GM10248 (cell line): ENCODE data around the gene ARHGEF17.

Source experiments
- CTCF ChIA-PET: fragments of 300-600 bp; sonication (Branson Sonifier 250); formaldehyde crosslinking; extraction: SDS; loops from one replicate; lab custom pipeline; 2021; ENCODE audit warnings: antibody characterized with exemption; lab: Yijun Ruan, JAX
- POLR2A ChIA-PET: fragments of 350-650 bp; sonication (Branson Sonifier 250); formaldehyde crosslinking; extraction: SDS; loops from one replicate; lab custom pipeline; 2020; ENCODE audit warnings: antibody characterized with exemption; lab: Yijun Ruan, JAX
- DNase-seq: peaks from one replicate; pipeline ENCODE4 v3.0.0; 2012; ENCODE audit errors: extremely low spot score
- TF ChIP-seq, protein P1 (sequence below): IDR thresholded peaks from 2 replicates; pipeline ENCODE4 v1.5.1; 2012; ENCODE audit warnings: mild to moderate bottlenecking, low read depth; ENCODE audit errors: extremely low read depth, missing control alignments, control extremely low read depth

Gene ARHGEF17

GRCh38 chr11:73404506-73405145, 96.5 kb downstream of the ARHGEF17 start:
- no peak for DNase-seq
- ChIA-PET POLR2A (no interaction called here), CTCF (interaction anchor here (0.7 to 6.9 kb wide), 3 partner anchors 10 to 256 kb away, joined by 3 to 67 read pairs (median 9); no protein-coding TSS in a partner anchor)
- TF ChIP-seq, protein P1, sequence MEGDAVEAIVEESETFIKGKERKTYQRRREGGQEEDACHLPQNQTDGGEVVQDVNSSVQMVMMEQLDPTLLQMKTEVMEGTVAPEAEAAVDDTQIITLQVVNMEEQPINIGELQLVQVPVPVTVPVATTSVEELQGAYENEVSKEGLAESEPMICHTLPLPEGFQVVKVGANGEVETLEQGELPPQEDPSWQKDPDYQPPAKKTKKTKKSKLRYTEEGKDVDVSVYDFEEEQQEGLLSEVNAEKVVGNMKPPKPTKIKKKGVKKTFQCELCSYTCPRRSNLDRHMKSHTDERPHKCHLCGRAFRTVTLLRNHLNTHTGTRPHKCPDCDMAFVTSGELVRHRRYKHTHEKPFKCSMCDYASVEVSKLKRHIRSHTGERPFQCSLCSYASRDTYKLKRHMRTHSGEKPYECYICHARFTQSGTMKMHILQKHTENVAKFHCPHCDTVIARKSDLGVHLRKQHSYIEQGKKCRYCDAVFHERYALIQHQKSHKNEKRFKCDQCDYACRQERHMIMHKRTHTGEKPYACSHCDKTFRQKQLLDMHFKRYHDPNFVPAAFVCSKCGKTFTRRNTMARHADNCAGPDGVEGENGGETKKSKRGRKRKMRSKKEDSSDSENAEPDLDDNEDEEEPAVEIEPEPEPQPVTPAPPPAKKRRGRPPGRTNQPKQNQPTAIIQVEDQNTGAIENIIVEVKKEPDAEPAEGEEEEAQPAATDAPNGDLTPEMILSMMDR = no peak

DNA sequence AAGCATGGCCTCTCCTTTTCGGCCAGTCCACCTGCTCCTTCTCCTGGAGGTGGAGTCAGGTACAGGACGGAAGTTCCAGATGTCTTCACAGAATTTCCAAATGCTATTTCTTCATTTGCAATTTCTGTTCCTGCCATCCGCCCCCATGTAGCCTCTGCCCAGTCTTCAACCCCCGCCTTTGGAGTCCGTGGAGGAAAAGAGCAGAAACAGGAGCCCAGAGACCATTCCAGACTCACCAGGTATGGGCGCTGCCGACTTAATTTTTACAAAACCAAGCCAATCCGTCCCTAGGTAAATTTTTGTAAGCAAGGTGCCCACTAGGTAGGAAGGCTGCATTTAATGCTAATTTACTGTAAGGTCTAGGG, 97.1 kb downstream of the ARHGEF17 start:
- CTCF ChIA-PET = interaction anchor here (1.0 to 2.9 kb wide), 3 partner anchors 12 to 69 kb away, joined by 3 to 12 read pairs (median 6); no protein-coding TSS in a partner anchor
- POLR2A ChIA-PET = no interaction called here
- TF ChIP-seq, protein P1 = no peak
- DNase-seq = no peak

DNA sequence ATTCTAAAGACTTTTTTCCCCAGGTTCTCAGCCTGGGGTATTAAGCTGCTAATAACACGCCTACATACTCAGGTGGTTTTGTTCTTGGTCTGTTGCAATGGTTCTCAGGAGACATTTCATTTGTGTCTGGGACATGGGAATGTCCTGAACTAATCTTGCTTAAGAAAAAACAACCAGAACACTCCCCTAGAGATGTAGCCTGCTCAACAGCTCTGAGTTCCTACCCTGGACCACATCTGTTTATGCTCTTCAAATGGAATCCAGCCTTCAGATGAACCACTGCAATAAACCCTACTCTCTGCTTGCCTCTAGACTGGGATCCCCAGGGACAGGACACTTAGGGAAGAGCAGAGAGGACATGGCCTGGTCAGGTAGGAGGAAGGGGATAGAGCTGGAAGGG, 98.1 kb downstream of the ARHGEF17 start:
- CTCF ChIA-PET = interaction anchor here (1.0 to 3.0 kb wide), 9 partner anchors 9 to 255 kb away, joined by 3 to 12 read pairs (median 6); no protein-coding TSS in a partner anchor
- POLR2A ChIA-PET = no interaction called here
- TF ChIP-seq, protein P1 = no peak
- no peak for DNase-seq

DNA sequence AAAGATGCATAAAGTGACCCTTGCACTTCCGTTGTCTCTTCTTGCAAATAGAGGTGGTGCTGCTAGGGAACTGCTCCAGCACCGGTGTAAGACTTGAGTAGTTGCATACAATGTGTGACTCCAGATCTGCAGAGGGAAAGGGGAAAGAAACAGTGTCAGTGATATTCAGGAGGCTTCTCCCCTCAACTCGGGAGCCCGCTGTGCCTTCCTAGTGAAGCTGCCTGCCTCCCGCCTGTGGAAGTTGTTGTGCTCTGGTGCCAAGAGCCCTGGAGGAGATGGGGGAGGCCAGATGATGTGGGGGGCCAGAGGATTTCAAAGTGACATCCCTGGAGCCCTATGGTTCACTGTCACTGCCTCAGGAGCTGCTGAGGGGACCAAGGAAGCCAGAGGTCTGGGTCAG, 98.5 kb downstream of the ARHGEF17 start:
- DNase-seq = no peak
- CTCF ChIA-PET = interaction anchor here (0.9 to 3.0 kb wide), 13 partner anchors 9 to 255 kb away, joined by 3 to 12 read pairs (median 6); no protein-coding TSS in a partner anchor
- TF ChIP-seq, protein P1 = no peak
- POLR2A ChIA-PET = no interaction called here

- ChIA-PET POLR2A (no interaction called here), CTCF (interaction anchor here (3.1 kb wide), 1 partner anchor 251 kb away, joined by 13 read pairs; no protein-coding TSS in a partner anchor)
- no peak for DNase-seq
- TF ChIP-seq, protein P1 = no peak
These were observed 101.4 kb downstream of the ARHGEF17 start for GRCh38 chr11:73409431-73409830.

DNA sequence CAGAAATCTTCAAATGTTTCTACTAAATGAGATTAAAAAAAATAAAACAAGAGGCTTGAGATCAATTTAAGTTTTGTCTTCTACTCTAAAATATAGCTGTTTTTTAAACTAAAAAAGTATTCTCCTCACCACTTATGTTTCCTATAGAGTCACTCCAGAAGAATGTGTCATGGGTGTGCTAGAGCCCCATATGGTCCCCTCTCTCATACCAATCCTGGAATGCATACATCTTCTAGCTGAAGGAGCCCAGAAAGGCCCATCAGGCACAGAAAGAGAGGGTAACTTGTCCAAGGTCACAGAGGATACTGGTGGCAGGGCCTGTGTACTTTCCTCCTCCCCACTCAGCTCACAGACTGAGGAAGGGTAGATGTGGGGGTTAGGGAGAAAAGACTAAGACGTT, 102.6 kb downstream of the ARHGEF17 start:
- ChIA-PET CTCF (interaction anchor here (0.9 to 3.1 kb wide), 3 partner anchors 59 to 250 kb away, joined by 3 to 13 read pairs (median 6); no protein-coding TSS in a partner anchor), POLR2A (no interaction called here)
- no peak for DNase-seq

More for the DNA sequence above, 102.6 kb downstream of the ARHGEF17 start:
- TF ChIP-seq, protein P1 = no peak
